Placental epithelial cell (primary cell): ENCODE data around the gene ADGRG3. TPM values are rescaled to one million over a fixed set of nuclear protein-coding genes. Genes with fewer than 3 reads are reported as not detected.

Source experiments
- total RNA-seq: library from RNA; depleted of rRNA; stranded (reverse); fragments of >200 nt; gene quantifications from 2 replicates; pipeline ENCODE4 v1.2.3, GENCODE V29; 2012

Gene ADGRG3, protein sequence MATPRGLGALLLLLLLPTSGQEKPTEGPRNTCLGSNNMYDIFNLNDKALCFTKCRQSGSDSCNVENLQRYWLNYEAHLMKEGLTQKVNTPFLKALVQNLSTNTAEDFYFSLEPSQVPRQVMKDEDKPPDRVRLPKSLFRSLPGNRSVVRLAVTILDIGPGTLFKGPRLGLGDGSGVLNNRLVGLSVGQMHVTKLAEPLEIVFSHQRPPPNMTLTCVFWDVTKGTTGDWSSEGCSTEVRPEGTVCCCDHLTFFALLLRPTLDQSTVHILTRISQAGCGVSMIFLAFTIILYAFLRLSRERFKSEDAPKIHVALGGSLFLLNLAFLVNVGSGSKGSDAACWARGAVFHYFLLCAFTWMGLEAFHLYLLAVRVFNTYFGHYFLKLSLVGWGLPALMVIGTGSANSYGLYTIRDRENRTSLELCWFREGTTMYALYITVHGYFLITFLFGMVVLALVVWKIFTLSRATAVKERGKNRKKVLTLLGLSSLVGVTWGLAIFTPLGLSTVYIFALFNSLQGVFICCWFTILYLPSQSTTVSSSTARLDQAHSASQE
- not detected in 2 replicates for total RNA-seq

DNA sequence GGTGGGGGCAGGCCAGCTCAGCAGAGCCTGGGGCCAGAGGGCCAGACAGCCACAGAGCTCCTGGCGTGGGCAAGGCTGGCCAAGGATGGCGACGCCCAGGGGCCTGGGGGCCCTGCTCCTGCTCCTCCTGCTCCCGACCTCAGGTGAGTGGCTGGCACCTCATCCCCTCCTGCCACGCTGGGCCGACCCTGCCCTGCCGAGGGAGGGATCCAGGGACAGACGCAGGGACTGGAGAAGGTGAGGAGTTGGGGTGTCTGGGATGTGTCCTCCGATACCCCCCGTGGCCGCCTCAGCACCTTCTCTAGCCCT is at the start of gene ADGRG3:
Gene ADGRG3, plus strand, starts transcription at position 44 of the 309 bp plus-strand sequence. Its CDS starts 42 bp downstream, at position 86.

DNA sequence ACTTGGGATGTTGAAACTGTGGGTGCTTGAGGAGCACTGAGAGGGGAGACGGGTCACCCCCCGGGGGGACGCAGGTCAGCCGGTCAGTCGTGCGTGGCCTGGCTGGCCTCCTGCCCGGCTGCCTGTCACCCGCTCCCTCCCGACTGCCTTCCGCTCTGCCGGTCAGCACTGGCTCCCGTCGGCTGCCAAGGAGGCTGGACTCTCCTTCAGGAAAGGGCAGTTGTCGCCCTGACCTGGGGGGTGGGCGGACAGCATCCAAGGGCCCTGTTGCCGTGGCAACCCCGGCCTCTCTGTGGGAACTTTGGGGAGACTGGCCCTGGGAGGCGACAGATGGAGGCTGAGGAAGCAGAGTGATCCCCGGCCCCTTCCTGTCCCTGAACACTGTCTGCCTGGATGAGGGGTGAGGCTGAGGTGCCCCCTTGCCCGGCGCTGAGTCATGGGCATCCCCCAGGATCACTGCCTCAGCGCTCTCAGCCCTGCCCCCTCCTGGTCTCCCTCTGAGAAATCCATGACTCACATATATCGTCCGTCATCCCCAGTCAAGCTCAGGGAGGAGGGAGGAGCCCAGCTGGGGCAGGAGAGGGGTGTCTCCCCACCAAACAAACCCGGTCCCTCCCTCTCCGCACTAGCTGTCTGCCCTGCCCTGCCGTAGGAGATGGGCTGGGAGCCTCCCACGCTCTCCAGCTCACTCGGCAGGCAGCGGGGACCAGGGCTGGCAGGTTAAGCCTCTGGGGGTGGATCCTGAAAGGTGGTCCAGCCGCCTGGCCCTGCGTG is 39.9 kb upstream of the ADGRG3 start, which contains the start of gene ADGRG1:
Gene ADGRG1, plus strand, starts transcription at position 623 of the 774 bp plus-strand sequence. CDS start 21,658 bp downstream, outside the sequence.

DNA sequence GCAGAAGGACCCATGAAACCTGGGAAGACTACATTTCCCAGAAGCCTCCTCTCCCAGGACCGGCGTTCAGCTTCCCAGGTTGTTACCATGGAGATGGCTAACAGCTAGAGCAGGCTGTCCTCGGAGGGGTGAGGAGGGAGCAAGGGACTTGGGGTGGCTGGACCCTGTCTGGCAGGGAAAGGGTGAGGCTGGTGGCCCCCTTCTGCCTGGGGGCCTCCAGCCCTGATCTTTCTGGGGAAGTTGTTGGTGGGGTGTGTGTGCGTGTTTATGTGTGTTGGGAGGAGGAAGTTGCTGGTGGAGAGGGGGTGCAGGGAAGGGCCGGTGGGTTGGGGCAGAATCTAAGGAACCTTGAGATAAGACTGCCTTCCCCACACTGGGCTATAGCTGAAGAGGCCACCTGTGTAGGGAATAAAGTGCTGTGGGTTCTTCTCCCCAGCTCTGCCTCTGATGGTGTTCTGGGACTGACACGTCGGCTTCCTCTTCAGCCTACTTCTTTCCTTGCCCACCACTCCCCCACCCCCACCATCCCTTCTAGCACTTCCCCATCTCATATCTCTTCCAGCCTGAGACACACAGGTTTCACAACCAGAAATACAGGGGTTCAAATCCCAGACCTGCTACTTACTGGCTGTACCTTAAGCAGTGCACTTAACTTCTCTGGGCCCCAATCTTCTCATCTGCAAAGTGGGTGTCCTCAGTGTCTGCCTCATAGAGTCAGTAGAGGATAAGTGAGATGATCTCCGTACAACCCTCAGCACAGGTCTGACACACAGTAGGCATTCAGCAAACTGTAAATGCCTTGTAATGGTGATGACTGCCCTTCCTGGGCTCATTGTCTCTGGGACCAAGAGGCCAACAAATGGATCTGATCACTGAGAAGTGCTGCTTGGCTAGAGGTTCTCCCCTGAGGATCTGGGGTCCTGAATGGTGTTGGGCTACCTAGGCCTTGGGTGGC is 26.9 kb downstream of the ADGRG3 start, which contains the start of gene DRC7:
Gene DRC7, plus strand, starts transcription at position 82 of the 955 bp plus-strand sequence. CDS start 3,144 bp downstream, outside the sequence.

DNA sequence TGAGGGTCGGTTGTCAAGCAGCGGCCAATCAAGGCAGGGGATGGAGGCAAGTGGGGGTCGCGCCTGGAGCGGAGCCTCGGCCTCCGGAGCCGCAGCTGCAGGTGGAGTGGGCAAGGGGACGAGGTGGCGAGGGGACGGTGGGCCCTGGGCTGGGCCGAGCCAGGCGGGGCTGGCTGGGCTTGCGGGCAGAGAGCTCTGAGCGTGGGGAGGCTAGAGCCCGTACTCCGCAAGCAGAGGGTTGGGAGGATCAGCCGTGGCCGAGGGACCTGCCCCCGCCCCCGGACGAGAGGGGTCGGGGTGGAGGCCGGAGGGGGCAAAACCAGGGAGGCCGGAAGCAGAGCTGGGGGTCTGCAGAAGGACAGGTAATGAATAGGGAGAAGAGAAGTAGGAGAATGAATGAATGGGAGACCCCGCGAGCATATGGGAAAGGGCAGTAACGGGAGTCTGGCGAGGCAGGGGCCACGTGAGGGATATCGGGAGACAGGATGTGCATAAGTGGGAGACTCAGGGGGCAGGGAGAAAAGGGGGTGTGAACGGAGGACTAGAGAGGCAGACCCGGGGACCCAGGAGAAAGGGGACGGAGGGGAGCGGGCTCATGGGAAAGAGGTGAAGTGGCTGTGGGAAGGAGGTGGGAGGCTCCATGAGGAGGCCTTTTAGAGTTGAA is 67.8 kb downstream of the ADGRG3 start, which contains the start of gene KATNB1:
Gene KATNB1, plus strand, starts transcription at position 16 of the 664 bp plus-strand sequence. CDS start 1,474 bp downstream, outside the sequence.

Other genes starting within 250 kb of the ADGRG3 start
- 33.0 and 49.6 TPM in 2 replicates for gene CIAPIN1, start 220.9 kb upstream of the ADGRG3 start, total RNA-seq
- gene COQ9, start 220.8 kb upstream of the ADGRG3 start, total RNA-seq: 31.4 and 41.5 TPM in 2 replicates
- gene POLR2C, start 205.6 kb upstream of the ADGRG3 start, total RNA-seq: 106 and 118 TPM in 2 replicates
- gene DOK4, start 181.8 kb upstream of the ADGRG3 start, total RNA-seq: 59.3 and 74.5 TPM in 2 replicates
- gene CCDC102A, start 131.7 kb upstream of the ADGRG3 start, total RNA-seq: 13.2 and 16.9 TPM in 2 replicates
- 0.11 TPM in 1 of 2 replicates, not detected in the other for gene ADGRG5, start 125.7 kb upstream of the ADGRG3 start, total RNA-seq
- 14.1 and 25.1 TPM in 2 replicates for gene ADGRG1, start 39.7 kb upstream of the ADGRG3 start, total RNA-seq
- gene DRC7, start 26.5 kb downstream of the ADGRG3 start, total RNA-seq: under 0.01 TPM in 1 of 2 replicates, not detected in the other
- 16.1 and 35.7 TPM in 2 replicates for gene KATNB1, start 67.5 kb downstream of the ADGRG3 start, total RNA-seq
- 29.4 and 58.9 TPM in 2 replicates for gene KIFC3, start 134.2 kb downstream of the ADGRG3 start, total RNA-seq